ENCODE results near the gene PRRG2.

DNA sequence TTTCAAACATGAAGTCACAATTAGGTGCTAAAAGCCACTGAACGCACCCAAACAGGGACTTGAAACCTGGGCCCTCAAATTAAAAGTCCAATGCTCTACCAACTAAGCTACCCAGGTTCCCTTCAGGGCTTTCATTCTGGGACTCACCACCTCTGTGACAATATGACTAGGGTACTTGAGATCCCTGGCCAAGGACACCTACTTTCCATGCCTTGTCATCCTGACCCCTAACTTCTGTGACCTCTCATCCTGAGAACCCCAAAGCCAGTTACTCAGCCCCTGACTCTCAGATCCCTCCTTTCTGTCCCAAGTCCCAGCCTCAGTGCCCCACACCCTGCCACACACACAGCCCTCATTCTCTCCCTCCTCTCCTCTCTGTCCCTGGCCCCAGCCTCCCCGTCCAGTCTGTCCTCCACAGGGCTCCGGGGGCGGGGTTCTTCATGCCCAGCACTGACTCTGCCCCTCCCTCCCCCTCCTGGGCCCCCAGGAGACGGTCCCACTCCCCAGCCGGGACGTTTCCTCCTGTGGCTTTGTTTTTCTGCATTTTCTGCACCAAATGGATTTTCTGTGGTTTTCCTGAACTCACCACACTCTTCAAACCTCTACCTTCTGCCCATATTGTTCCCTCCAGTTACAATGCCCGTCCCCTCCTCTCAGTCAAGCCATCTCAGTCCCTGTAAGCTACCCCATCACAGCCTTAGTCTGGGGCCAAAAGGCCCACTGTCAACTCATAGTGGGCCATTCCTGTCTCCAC is 46.3 kb upstream of the PRRG2 start:
- TF ChIP-seq, protein P1, sequence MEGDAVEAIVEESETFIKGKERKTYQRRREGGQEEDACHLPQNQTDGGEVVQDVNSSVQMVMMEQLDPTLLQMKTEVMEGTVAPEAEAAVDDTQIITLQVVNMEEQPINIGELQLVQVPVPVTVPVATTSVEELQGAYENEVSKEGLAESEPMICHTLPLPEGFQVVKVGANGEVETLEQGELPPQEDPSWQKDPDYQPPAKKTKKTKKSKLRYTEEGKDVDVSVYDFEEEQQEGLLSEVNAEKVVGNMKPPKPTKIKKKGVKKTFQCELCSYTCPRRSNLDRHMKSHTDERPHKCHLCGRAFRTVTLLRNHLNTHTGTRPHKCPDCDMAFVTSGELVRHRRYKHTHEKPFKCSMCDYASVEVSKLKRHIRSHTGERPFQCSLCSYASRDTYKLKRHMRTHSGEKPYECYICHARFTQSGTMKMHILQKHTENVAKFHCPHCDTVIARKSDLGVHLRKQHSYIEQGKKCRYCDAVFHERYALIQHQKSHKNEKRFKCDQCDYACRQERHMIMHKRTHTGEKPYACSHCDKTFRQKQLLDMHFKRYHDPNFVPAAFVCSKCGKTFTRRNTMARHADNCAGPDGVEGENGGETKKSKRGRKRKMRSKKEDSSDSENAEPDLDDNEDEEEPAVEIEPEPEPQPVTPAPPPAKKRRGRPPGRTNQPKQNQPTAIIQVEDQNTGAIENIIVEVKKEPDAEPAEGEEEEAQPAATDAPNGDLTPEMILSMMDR (IDR thresholded peaks at IDR 0.05; ENCODE audit: low read depth, low read length, poor library complexity, severe bottlenecking): no peak
- TF ChIP-seq EZH2phosphoT487 (IDR thresholded peaks at IDR 0.05; ENCODE audit: borderline replicate concordance, low read length): no peak

Measured in DOHH2 (cell line).